Stomach (tissue), 9 donors: ENCODE results near the gene TH. TPM values are rescaled to one million over a fixed set of nuclear protein-coding genes. Genes with fewer than 3 reads are reported as not detected.

Source experiments
- DNase-seq, 2 donors: peaks; one replicate each; pipeline versions ENCODE4 v3.0.0 to v3.0.0-alpha.2; 2013 to 2019
- H3K27ac ChIP-seq, 5 donors: fragments of 200-600 bp in 4 of 5; sonication (generic) in 4 of 5; one replicate each; pipeline ENCODE4 v1.5.1; 2013 to 2019; ENCODE audit warnings: mild to moderate bottlenecking in 1 of 5, moderate library complexity in 1 of 5
- H3K27me3 ChIP-seq, 3 donors: fragments of 200-600 bp; sonication (generic); one replicate each; pipeline ENCODE4 v1.5.1; 2017 to 2019; ENCODE audit warnings: mixed run types in 1 of 3
- H3K36me3 ChIP-seq, 4 donors: fragments of 200-600 bp; sonication (generic); 1 replicate in 3 of 4; 2 replicates in 1 of 4; pipeline ENCODE4 v1.5.1; 2016 to 2019
- H3K4me1 ChIP-seq, 4 donors: fragments of 200-600 bp; sonication (generic); one replicate each; pipeline ENCODE4 v1.5.1; 2016 to 2019
- H3K4me3 ChIP-seq, 4 donors: fragments of 200-600 bp; sonication (generic) in 3 of 4; one replicate each; pipeline ENCODE4 v1.5.1; 2016 to 2019; ENCODE audit warnings: mild to moderate bottlenecking in 1 of 4
- H3K9me3 ChIP-seq, 4 donors: fragments of 200-600 bp; sonication (generic); one replicate each; pipeline ENCODE4 v1.5.1; 2016 to 2019
- CTCF ChIP-seq, 7 experiments: fragments of 450-650 bp in 4 of 7; fragments of 200-600 bp in 3 of 7; sonication (generic) in 3 of 7; IDR thresholded peaks; one replicate each; pipeline ENCODE4 v1.5.1; 2016 to 2019; ENCODE audit warnings: antibody characterized with exemption in 7 of 7, control low read depth in 2 of 7, mild to moderate bottlenecking in 1 of 7
- EP300 ChIP-seq: sonication (generic); formaldehyde crosslinking; IDR thresholded peaks from one replicate; pipeline ENCODE4 v1.6.1; 2017; ENCODE audit warnings: antibody characterized with exemption
- POLR2A ChIP-seq, 4 donors: fragments of 450-650 bp; IDR thresholded peaks; one replicate each; pipeline ENCODE4 v1.6.1; 2016; ENCODE audit warnings: antibody characterized with exemption in 4 of 4, control low read depth in 2 of 4, mild to moderate bottlenecking in 1 of 4, moderate library complexity in 1 of 4
- POLR2AphosphoS5 ChIP-seq, 3 donors: sonication (generic); formaldehyde crosslinking; IDR thresholded peaks; one replicate each; pipeline ENCODE4 v1.6.1; 2016; ENCODE audit warnings: antibody characterized with exemption in 3 of 3
- WGBS, 5 donors: extraction: QIAGEN DNeasy Blood & Tissue Kit in 3 of 5; methylation state at CpG; one replicate each; pipeline versions ENCODE4 v1.1.5 to v1.1.7; 2013 to 2018; 5-methylcytosine and 5-hydroxymethylcytosine counted together
- intact Hi-C: fragments of 100-400 bp; cut with DNase I; formaldehyde crosslinking; loops from one replicate; pipeline ENCODE4 v1.15.1; 2023; ENCODE audit warnings: low total_unique reads
- polyA plus RNA-seq, 3 donors: library from polyadenylated mRNA; stranded (reverse); fragments of 200-250 nt; gene quantifications; one replicate each; pipeline ENCODE4 v1.2.3, GENCODE V29; 2013
- total RNA-seq, 5 donors: library from RNA; depleted of rRNA; stranded (reverse); fragments of >200 nt; gene quantifications; one replicate each; pipeline versions ENCODE4 v1.1.0 to v1.2.3, GENCODE V29; 2014 to 2016
- donor health status: healthy with polysubstance abuse.
- donor health status: Bipolar disorder and iron deficiency.
- donor health status: healthy.

TH gene
- total and polyA plus RNA-seq, 8 donors = 0.13 to 1.7 TPM; not detected in 6

- intact Hi-C loops = no loop called here
- Histone ChIP-seq H3K9me3 (no peaks in the 10 kb centered on the region), H3K27me3 (peaks cover 22 to 100% (median 88%) of the 10 kb centered on the region in 3 donors), H3K4me3 (peak overlapping the region; percentile 36 to 53 (median 38)), H3K4me1 (peaks cover 32 to 43% (median 42%) of the 10 kb centered on the region in 4 donors), H3K36me3 (no peaks in the 10 kb centered on the region), H3K27ac (no peak overlapping the region)
- DNase-seq = peak; percentile 61 to 93
- TF ChIP-seq EP300 (no peak), POLR2A (IDR thresholded peaks at IDR 0.05) (no peak), CTCF (IDR thresholded peaks at IDR 0.05) (no peak), POLR2AphosphoS5 (IDR thresholded peaks at IDR 0.05) (no peak)
- WGBS, 5 donors = 1 to 5% (median 1%) methylated on average over 23 to 50 of the region's 50 CpGs
Measured at GRCh38 chr11:2137202-2138067, 34.2 kb downstream of the TH start.

GRCh38 chr11:2136952-2137201 is 34.7 kb downstream of the TH start:
- TF ChIP-seq EP300 (no peak), POLR2AphosphoS5 (IDR thresholded peaks at IDR 0.05) (no peak), POLR2A (IDR thresholded peaks at IDR 0.05) (no peak), CTCF (IDR thresholded peaks at IDR 0.05) (no peak)
- peaks cover 22 to 100% (median 83%) of the 10 kb centered on the region in 3 donors for H3K27me3 ChIP-seq
- DNase-seq = no peak
- H3K36me3 ChIP-seq = no peaks in the 10 kb centered on the region
- H3K27ac ChIP-seq = no peak overlapping the region
- peaks cover 32 to 43% (median 42%) of the 10 kb centered on the region in 4 donors for H3K4me1 ChIP-seq
- WGBS, 5 donors = 15 to 57% (median 36%) methylated on average over 7 to 8 of the region's 8 CpGs
- intact Hi-C loops = no loop called here
- H3K4me3 ChIP-seq = peak overlapping the region in 1 of 4 donors; percentile 53
- no peaks in the 10 kb centered on the region for H3K9me3 ChIP-seq

- H3K4me1 ChIP-seq = peaks cover 32 to 43% (median 42%) of the 10 kb centered on the region in 4 donors
- no peaks in the 10 kb centered on the region for H3K36me3 ChIP-seq
- TF ChIP-seq CTCF (IDR thresholded peaks at IDR 0.05) (no peak), POLR2A (IDR thresholded peaks at IDR 0.05) (no peak), POLR2AphosphoS5 (IDR thresholded peaks at IDR 0.05) (no peak), EP300 (no peak)
- DNase-seq = no peak
- peaks cover 22 to 100% (median 78%) of the 10 kb centered on the region in 3 donors for H3K27me3 ChIP-seq
- intact Hi-C loops = no loop called here
- no peak overlapping the region for H3K27ac ChIP-seq
- peak overlapping the region in 1 of 4 donors; percentile 53 for H3K4me3 ChIP-seq
- 53 to 69% (median 60%) methylated on average over 18 to 24 of the region's 24 CpGs for WGBS, 5 donors
- no peaks in the 10 kb centered on the region for H3K9me3 ChIP-seq
Measured at GRCh38 chr11:2136209-2136951, 35.2 kb downstream of the TH start.

GRCh38 chr11:2135648-2136201 is 35.9 kb downstream of the TH start:
- WGBS, 5 donors = 85 to 93% (median 91%) methylated on average over 12 to 14 of the region's 14 CpGs
- no peak for DNase-seq
- intact Hi-C loops = no loop called here
- Histone ChIP-seq H3K4me1 (peaks cover 30 to 40% (median 38%) of the 10 kb centered on the region in 4 donors), H3K27me3 (peaks cover 19 to 98% (median 71%) of the 10 kb centered on the region in 3 donors), H3K36me3 (no peaks in the 10 kb centered on the region), H3K27ac (no peak overlapping the region), H3K4me3 (no peak overlapping the region), H3K9me3 (no peaks in the 10 kb centered on the region)
- TF ChIP-seq CTCF (IDR thresholded peaks at IDR 0.05) (no peak), EP300 (no peak)
